Lower leg skin (tissue), 3 donors: ENCODE data around the gene OR4B1.

ENCODE experiments used
- POLR2A ChIP-seq, 2 donors: fragments of 450-650 bp; IDR thresholded peaks; one replicate each; pipeline ENCODE4 v1.6.1; 2016 to 2017; ENCODE audit warnings: antibody characterized with exemption in 2 of 2, mild to moderate bottlenecking in 1 of 2, moderate library complexity in 1 of 2
- TF ChIP-seq, protein P1 (sequence below), 3 donors: fragments of 450-650 bp; IDR thresholded peaks; one replicate each; pipeline ENCODE4 v1.5.1; 2016; ENCODE audit warnings: antibody characterized with exemption in 3 of 3, mild to moderate bottlenecking in 3 of 3, moderate library complexity in 2 of 3

DNA sequence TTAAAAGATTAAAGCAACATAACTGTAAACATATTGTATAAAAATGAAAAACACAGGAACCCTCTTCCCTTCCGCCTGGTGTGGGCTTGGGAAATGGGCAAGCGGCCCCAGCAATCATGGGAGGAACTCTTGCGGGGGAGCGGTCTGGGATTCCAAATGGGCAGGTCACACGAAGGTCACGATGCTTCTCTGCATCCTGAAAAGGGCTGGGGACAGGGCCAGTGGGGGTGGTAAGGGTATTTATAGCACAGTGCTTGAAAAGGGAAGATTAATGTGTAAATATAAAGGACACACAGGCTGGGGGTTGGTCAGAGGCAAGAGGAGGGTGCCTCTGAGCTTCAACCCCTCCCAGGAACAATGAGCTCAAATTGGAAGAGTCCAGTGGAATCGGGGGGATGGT lies 46.9 kb upstream of the OR4B1 start:
- TF ChIP-seq, protein P1, sequence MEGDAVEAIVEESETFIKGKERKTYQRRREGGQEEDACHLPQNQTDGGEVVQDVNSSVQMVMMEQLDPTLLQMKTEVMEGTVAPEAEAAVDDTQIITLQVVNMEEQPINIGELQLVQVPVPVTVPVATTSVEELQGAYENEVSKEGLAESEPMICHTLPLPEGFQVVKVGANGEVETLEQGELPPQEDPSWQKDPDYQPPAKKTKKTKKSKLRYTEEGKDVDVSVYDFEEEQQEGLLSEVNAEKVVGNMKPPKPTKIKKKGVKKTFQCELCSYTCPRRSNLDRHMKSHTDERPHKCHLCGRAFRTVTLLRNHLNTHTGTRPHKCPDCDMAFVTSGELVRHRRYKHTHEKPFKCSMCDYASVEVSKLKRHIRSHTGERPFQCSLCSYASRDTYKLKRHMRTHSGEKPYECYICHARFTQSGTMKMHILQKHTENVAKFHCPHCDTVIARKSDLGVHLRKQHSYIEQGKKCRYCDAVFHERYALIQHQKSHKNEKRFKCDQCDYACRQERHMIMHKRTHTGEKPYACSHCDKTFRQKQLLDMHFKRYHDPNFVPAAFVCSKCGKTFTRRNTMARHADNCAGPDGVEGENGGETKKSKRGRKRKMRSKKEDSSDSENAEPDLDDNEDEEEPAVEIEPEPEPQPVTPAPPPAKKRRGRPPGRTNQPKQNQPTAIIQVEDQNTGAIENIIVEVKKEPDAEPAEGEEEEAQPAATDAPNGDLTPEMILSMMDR (IDR thresholded peaks at IDR 0.05): no peak
- no peak for TF ChIP-seq POLR2A (IDR thresholded peaks at IDR 0.05)
